GM23338 (cell line): ENCODE measurements around the gene MSH3. TPM values are rescaled to one million over a fixed set of nuclear protein-coding genes. Genes with fewer than 3 reads are reported as not detected.

Experiments used
- ATAC-seq: fragments of 200-7000 bp; cut with Tn5 transposase; 3 replicates; pipeline ENCODE4 v1.9.1; 2020
- DNase-seq: peaks from one replicate; pipeline ENCODE4 v3.0.0-alpha.2; 2015; ENCODE audit warnings: low spot score
- H2AFZ ChIP-seq: fragments of 200-600 bp; sonication (generic); 2 replicates; pipeline ENCODE4 v1.8.0; 2016; ENCODE audit warnings: antibody characterized with exemption, mild to moderate bottlenecking, moderate library complexity
- H3F3A ChIP-seq: fragments of 200-600 bp; sonication (generic); replicated peaks from 2 replicates; pipeline ENCODE4 v1.8.0; 2017; ENCODE audit warnings: antibody characterized with exemption, mixed run types, low read depth
- H3K27ac ChIP-seq: fragments of 200-600 bp; sonication (generic); 2 replicates; pipeline ENCODE4 v1.6.1; 2016; ENCODE audit warnings: low read depth
- H3K27me3 ChIP-seq: fragments of 200-600 bp; sonication (generic); 2 replicates; pipeline ENCODE4 v1.8.0; 2016; ENCODE audit warnings: mild to moderate bottlenecking, mixed run types, moderate library complexity; ENCODE audit not compliant: insufficient read depth
- H3K36me3 ChIP-seq: fragments of 200-600 bp; sonication (generic); 2 replicates; pipeline ENCODE4 v1.8.0; 2016; ENCODE audit warnings: mild to moderate bottlenecking; ENCODE audit not compliant: insufficient read depth
- H3K4me1 ChIP-seq: fragments of 200-600 bp; sonication (generic); 2 replicates; pipeline ENCODE4 v1.8.0; 2016; ENCODE audit warnings: mild to moderate bottlenecking, moderate library complexity; ENCODE audit not compliant: insufficient read depth
- H3K4me2 ChIP-seq: fragments of 200-600 bp; sonication (generic); 2 replicates; pipeline ENCODE4 v1.7.1; 2017; ENCODE audit warnings: mixed run types
- H3K4me3 ChIP-seq: fragments of 200-600 bp; sonication (generic); 2 replicates; pipeline ENCODE4 v1.6.1; 2016; ENCODE audit warnings: mixed run types
- H3K79me2 ChIP-seq: fragments of 200-600 bp; sonication (generic); replicated peaks from 2 replicates; pipeline ENCODE4 v1.8.0; 2017; ENCODE audit warnings: mild to moderate bottlenecking; ENCODE audit not compliant: insufficient read depth
- H3K9me2 ChIP-seq: fragments of 200-600 bp; sonication (generic); 2 replicates; pipeline ENCODE4 v1.8.0; 2017; ENCODE audit not compliant: insufficient read depth
- H4K20me1 ChIP-seq: fragments of 200-600 bp; sonication (generic); replicated peaks from 2 replicates; pipeline ENCODE4 v1.8.0; 2017; ENCODE audit warnings: mild to moderate bottlenecking; ENCODE audit not compliant: insufficient read depth
- H3K27ac Mint-ChIP-seq: 2 replicates; pipeline ENCODE4 v1.8.0; 2020; ENCODE audit warnings: inconsistent platforms, mild to moderate bottlenecking, moderate library complexity, mixed read lengths
- H3K27me3 Mint-ChIP-seq: 3 replicates; pipeline ENCODE4 v1.8.0; 2022; ENCODE audit warnings: low read depth, mild to moderate bottlenecking, moderate library complexity, mixed read lengths, inconsistent platforms; ENCODE audit not compliant: insufficient read depth, poor library complexity
- H3K36me3 Mint-ChIP-seq: 3 replicates; pipeline ENCODE4 v1.8.0; 2021; ENCODE audit warnings: low read depth, mild to moderate bottlenecking, inconsistent platforms, moderate library complexity, mixed read lengths
- H3K4me1 Mint-ChIP-seq: 3 replicates; pipeline ENCODE4 v1.8.0; 2020; ENCODE audit warnings: mild to moderate bottlenecking, inconsistent platforms, mixed read lengths
- H3K4me3 Mint-ChIP-seq: 3 replicates; pipeline ENCODE4 v1.8.0; 2021; ENCODE audit warnings: moderate library complexity, mild to moderate bottlenecking, inconsistent platforms, mixed read lengths
- H3K9me3 Mint-ChIP-seq: 3 replicates; pipeline ENCODE4 v1.8.0; 2020; ENCODE audit warnings: moderate library complexity, mild to moderate bottlenecking, inconsistent platforms, mixed read lengths
- CREB1 ChIP-seq: fragments of 250-450 bp; sonication (Bioruptor Pico); IDR thresholded peaks from 2 replicates; pipeline ENCODE4 v1.5.0; 2020; ENCODE audit warnings: low read depth, mild to moderate bottlenecking, moderate library complexity
- CTCF ChIP-seq, 2 experiments: fragments of 200-600 bp in 1 of 2; sonication (generic) in 1 of 2; conservative IDR thresholded peaks; 2 replicates each; pipeline versions ENCODE4 v1.5.1 to v1.6.1; 2016 to 2017; ENCODE audit warnings: antibody characterized with exemption in 2 of 2, low read depth in 2 of 2, mild to moderate bottlenecking in 2 of 2, moderate library complexity in 1 of 2
- ETS1 ChIP-seq: IDR thresholded peaks from 2 replicates; pipeline ENCODE4 v1.6.1; 2016; ENCODE audit warnings: antibody characterized with exemption
- EZH2 ChIP-seq: fragments of 200-600 bp; sonication (generic); IDR thresholded peaks from one replicate; pipeline ENCODE4 v1.8.0; 2017; ENCODE audit warnings: antibody characterized with exemption, mild to moderate bottlenecking, low read depth; ENCODE audit not compliant: unreplicated experiment
- EZH2phosphoT487 ChIP-seq: fragments of 200-600 bp; sonication (generic); IDR thresholded peaks from one replicate; pipeline ENCODE4 v1.8.1; 2018; ENCODE audit warnings: antibody characterized with exemption; ENCODE audit not compliant: unreplicated experiment
- JUNB ChIP-seq: IDR thresholded peaks from one replicate; pipeline ENCODE4 v1.6.1; 2016; ENCODE audit warnings: antibody characterized with exemption; ENCODE audit not compliant: unreplicated experiment
- NANOG ChIP-seq: IDR thresholded peaks from 2 replicates; pipeline ENCODE4 v1.6.1; 2016; ENCODE audit warnings: antibody characterized with exemption, borderline replicate concordance
- POLR2AphosphoS5 ChIP-seq: IDR thresholded peaks from 2 replicates; pipeline ENCODE4 v1.6.1; 2016; ENCODE audit warnings: antibody characterized with exemption, low read depth
- REST ChIP-seq: IDR thresholded peaks from one replicate; pipeline ENCODE4 v1.6.1; 2018; ENCODE audit warnings: antibody characterized with exemption; ENCODE audit not compliant: unreplicated experiment
- STAT1 ChIP-seq: IDR thresholded peaks from one replicate; pipeline ENCODE4 v1.6.1; 2016; ENCODE audit warnings: antibody characterized with exemption; ENCODE audit not compliant: unreplicated experiment
- ZNF114 ChIP-seq: fragments of 250-450 bp; sonication (Bioruptor Pico); IDR thresholded peaks from 2 replicates; pipeline ENCODE4 v1.5.0; 2020; ENCODE audit warnings: mild to moderate bottlenecking, moderate library complexity
- ZNF331 ChIP-seq: fragments of 250-450 bp; sonication (Bioruptor Pico); IDR thresholded peaks from 2 replicates; pipeline ENCODE4 v1.5.0; 2020; ENCODE audit warnings: low read depth, mild to moderate bottlenecking, moderate library complexity
- ZNF462 ChIP-seq: fragments of 250-450 bp; sonication (Bioruptor Pico); IDR thresholded peaks from 2 replicates; pipeline ENCODE4 v1.5.0; 2020; ENCODE audit warnings: mild to moderate bottlenecking, moderate library complexity
- polyA plus RNA-seq: library from polyadenylated mRNA; unstranded; fragments of >200 nt; fragmentation: Nextera tagmentation; extraction: Ambion mirVana; gene quantifications from 2 replicates; pipeline ENCODE4 v1.2.1, GENCODE V29; 2016
- total RNA-seq: library from RNA; depleted of rRNA; stranded (reverse); fragments of >200 nt; shearing (Covaris generic); gene quantifications from 2 replicates; pipeline ENCODE4 v1.2.3, GENCODE V29; 2014

MSH3 gene
- total and polyA plus RNA-seq, 2 experiments from 2014 or later = 13.3 to 16.6 TPM

- ATAC-seq = no peak
- no peak for DNase-seq
- no peaks in the 10 kb centered on the region for H3K9me2 ChIP-seq
- H3K79me2 ChIP-seq = no peaks in the 10 kb centered on the region
- H3K27me3 ChIP-seq = no peaks in the 10 kb centered on the region
- H3K27ac Mint-ChIP-seq = 0 out of 2 replicates have a peak overlapping the region, but pooled peaks have one; percentile 2
- H3K27me3 Mint-ChIP-seq = no peaks in the 10 kb centered on the region
- TF ChIP-seq POLR2AphosphoS5 (no peak), CTCF (conservative IDR thresholded peaks at IDR 0.05; ENCODE audit: low read depth in 2 of 2) (no peak), CREB1 (no peak), ETS1 (no peak), REST (no peak), EZH2phosphoT487 (no peak), STAT1 (no peak), EZH2 (no peak), ZNF462 (no peak), JUNB (no peak), ZNF114 (CRISPR knock-in tag) (no peak), NANOG (no peak), ZNF331 (CRISPR knock-in tag) (no peak)
- no peak overlapping the region for H3K4me3 Mint-ChIP-seq
- no peak overlapping the region for H2AFZ ChIP-seq
- no peak overlapping the region for H3K27ac ChIP-seq
- no peaks in the 10 kb centered on the region; the same call in 2 of the 3 replicates for H3K9me3 Mint-ChIP-seq
- H3K4me1 ChIP-seq = no peaks in the 10 kb centered on the region
- H3K4me2 ChIP-seq = no peak overlapping the region
- peaks cover 2% of the 10 kb centered on the region; the same call in 2 of the 3 replicates for H3K4me1 Mint-ChIP-seq
- no peaks in the 10 kb centered on the region for H3K36me3 ChIP-seq
- no peaks in the 10 kb centered on the region for H4K20me1 ChIP-seq
- H3K36me3 Mint-ChIP-seq = peaks cover 5% of the 10 kb centered on the region
- no peak overlapping the region for H3K4me3 ChIP-seq
- no peaks in the 10 kb centered on the region for H3F3A ChIP-seq
Observed at GRCh38 chr5:80894083-80894482, 239.6 kb downstream of the MSH3 start.
